ENCODE results near the gene OVOL3. TPM values are rescaled to one million over a fixed set of nuclear protein-coding genes. Genes with fewer than 3 reads are reported as not detected.
"Not testable (repeated sequence)": the region's sequence is repeated elsewhere in the genome, so short reads cannot be mapped to it uniquely, and the experiment has no call there.

Gene OVOL3
- polyA plus RNA-seq, 5 donors: 0.15 to 0.27 (median 0.16) TPM; not detected in 2

- not testable (repeated sequence) for DNase-seq
Measured at GRCh38 chr19:36131221-36131620, 20.3 kb downstream of the OVOL3 start.

- not testable (repeated sequence) for DNase-seq
Measured at GRCh38 chr19:36134867-36135266, 23.9 kb downstream of the OVOL3 start.

- DNase-seq: no peak
Measured at GRCh38 chr19:36136964-36137686, 26.2 kb downstream of the OVOL3 start.

GRCh38 chr19:36139120-36139472, 28.2 kb downstream of the OVOL3 start:
- no peak for DNase-seq

GRCh38 chr19:36139473-36140303, 28.7 kb downstream of the OVOL3 start, which contains the start of gene CAPNS1:
Gene CAPNS1, plus strand, starts transcription at chr19:36140066. Its CDS starts 946 bp downstream, at chr19:36141012.
- peak; percentile 98 for DNase-seq

GRCh38 chr19:36140304-36141038, 29.5 kb downstream of the OVOL3 start:
- peak; percentile 42 to 50 for DNase-seq

- DNase-seq: peak; percentile 58 to 76
Measured at GRCh38 chr19:36141039-36141927, 30.3 kb downstream of the OVOL3 start.

- no peak for DNase-seq
Measured at GRCh38 chr19:36142046-36142445, 31.1 kb downstream of the OVOL3 start.

- no peak for DNase-seq
Measured at GRCh38 chr19:36142496-36142895, 31.6 kb downstream of the OVOL3 start.

GRCh38 chr19:36144624-36145023, 33.7 kb downstream of the OVOL3 start:
- no peak for DNase-seq

- no peak for DNase-seq
Measured at GRCh38 chr19:36149673-36150406, 38.9 kb downstream of the OVOL3 start.

- no peak for DNase-seq
Measured at GRCh38 chr19:36150586-36150985, 39.6 kb downstream of the OVOL3 start.

- peak; percentile 65 to 71 for DNase-seq
Measured at GRCh38 chr19:36151144-36152018, 40.4 kb downstream of the OVOL3 start.

GRCh38 chr19:36152019-36152351, 41.0 kb downstream of the OVOL3 start:
- DNase-seq: peak in 1 of 2 donors; percentile 34

GRCh38 chr19:36152352-36153091, 41.6 kb downstream of the OVOL3 start, which contains the start of gene COX7A1:
Gene COX7A1, minus strand, starts transcription at chr19:36152447. Its CDS starts 40 bp downstream, at chr19:36152407.
- peak; percentile 70 to 72 for DNase-seq

- DNase-seq: no peak
Measured at GRCh38 chr19:36153126-36153525, 42.2 kb downstream of the OVOL3 start.

GRCh38 chr19:36160821-36161596, 50.1 kb downstream of the OVOL3 start:
- no peak for DNase-seq
